Stimulated activated CD8-positive, alpha-beta memory T cell treated with anti-CD3 and anti-CD28 coated beads, Interleukin-7, amount 100 ng/mL, for 48 hours (primary cell): ENCODE data around the gene AP1G2.
"Not testable (repeated sequence)": the region's sequence is repeated elsewhere in the genome, so short reads cannot be mapped to it uniquely, and the experiment has no call there.

Experiments used
- DNase-seq, 2 donors: peaks; one replicate each; pipeline ENCODE4 v3.0.0-alpha.2; 2020; ENCODE audit warnings: low read depth in 1 of 2; ENCODE audit errors: extremely low read depth in 1 of 2

The AP1G2 gene

GRCh38 chr14:23542261-23542660 lies 25.3 kb downstream of the AP1G2 start:
- no peak for DNase-seq

GRCh38 chr14:23540141-23540469 lies 27.5 kb downstream of the AP1G2 start:
- no peak for DNase-seq

GRCh38 chr14:23539248-23540140 lies 28.1 kb downstream of the AP1G2 start:
- DNase-seq: no peak

- DNase-seq: no peak
Measured at GRCh38 chr14:23538785-23539184, 28.8 kb downstream of the AP1G2 start.

GRCh38 chr14:23538050-23538718 lies 29.4 kb downstream of the AP1G2 start:
- no peak for DNase-seq

- no peak for DNase-seq
Measured at GRCh38 chr14:23537351-23538049, 30.1 kb downstream of the AP1G2 start.

- DNase-seq: not testable (repeated sequence)
Measured at GRCh38 chr14:23536906-23537305, 30.7 kb downstream of the AP1G2 start.

- DNase-seq: no peak
Measured at GRCh38 chr14:23536494-23536893, 31.1 kb downstream of the AP1G2 start.

- DNase-seq: no peak
Measured at GRCh38 chr14:23535943-23536342, 31.6 kb downstream of the AP1G2 start.

GRCh38 chr14:23533652-23534435 lies 33.7 kb downstream of the AP1G2 start:
- no peak for DNase-seq

- no peak for DNase-seq
Measured at GRCh38 chr14:23532658-23533057, 34.9 kb downstream of the AP1G2 start.

GRCh38 chr14:23531391-23531790 lies 36.2 kb downstream of the AP1G2 start:
- DNase-seq: no peak

GRCh38 chr14:23530375-23531055 lies 37.1 kb downstream of the AP1G2 start:
- no peak for DNase-seq

- no peak for DNase-seq
Measured at GRCh38 chr14:23529016-23529415, 38.6 kb downstream of the AP1G2 start.

- DNase-seq: no peak
Measured at GRCh38 chr14:23528555-23528954, 39.0 kb downstream of the AP1G2 start.

GRCh38 chr14:23525611-23526010 lies 42.0 kb downstream of the AP1G2 start:
- no peak for DNase-seq

- DNase-seq: no peak
Measured at GRCh38 chr14:23524954-23525353, 42.6 kb downstream of the AP1G2 start.

GRCh38 chr14:23523229-23524016 lies 44.2 kb downstream of the AP1G2 start:
- DNase-seq: no peak

GRCh38 chr14:23522643-23523198 lies 44.9 kb downstream of the AP1G2 start:
- DNase-seq: no peak
